Mucosa of stomach (tissue), 1 donor: ENCODE results near the gene ZNF132.
A peak's percentile ranks its signal among the peaks of the same experiment; 100 is the strongest.
"Not testable (repeated sequence)": the region's sequence is repeated elsewhere in the genome, so short reads cannot be mapped to it uniquely, and the experiment has no call there.

Experiments
- H3K27me3 ChIP-seq: one replicate; pipeline ENCODE4 v1.7.0; 2013; ENCODE audit warnings: mild to moderate bottlenecking, low read length; ENCODE audit not compliant: control insufficient read depth, insufficient read depth
- H3K36me3 ChIP-seq: one replicate; pipeline ENCODE4 v1.7.0; 2013; ENCODE audit warnings: low read length; ENCODE audit not compliant: control insufficient read depth, insufficient read depth
- H3K4me1 ChIP-seq: one replicate; pipeline ENCODE4 v1.7.0; 2013; ENCODE audit warnings: mild to moderate bottlenecking, low read length; ENCODE audit not compliant: control insufficient read depth, insufficient read depth
- H3K4me3 ChIP-seq: one replicate; pipeline ENCODE4 v1.7.0; 2013; ENCODE audit warnings: low read length
- H3K9ac ChIP-seq: one replicate; pipeline ENCODE4 v1.7.0; 2013; ENCODE audit warnings: mild to moderate bottlenecking, low read length, moderate library complexity
- H3K9me3 ChIP-seq: one replicate; pipeline ENCODE4 v1.7.0; 2013; ENCODE audit warnings: mild to moderate bottlenecking, low read length, moderate library complexity; ENCODE audit not compliant: control insufficient read depth
- donor health status: Pancreatic carcinoma.

The ZNF132 gene

GRCh38 chr19:58460039-58460438, 20.1 kb upstream of the ZNF132 start:
- H3K36me3 ChIP-seq: no peaks in the 10 kb centered on the region
- no peaks in the 10 kb centered on the region for H3K4me1 ChIP-seq
- H3K4me3 ChIP-seq: no peak overlapping the region
- H3K9me3 ChIP-seq: no peaks in the 10 kb centered on the region
- H3K9ac ChIP-seq: no peak overlapping the region
- no peaks in the 10 kb centered on the region for H3K27me3 ChIP-seq

GRCh38 chr19:58456111-58456510, 16.2 kb upstream of the ZNF132 start:
- H3K36me3 ChIP-seq: no peaks in the 10 kb centered on the region
- H3K9me3 ChIP-seq: no peaks in the 10 kb centered on the region
- H3K27me3 ChIP-seq: no peaks in the 10 kb centered on the region
- peaks cover 4% of the 10 kb centered on the region for H3K4me1 ChIP-seq
- H3K4me3 ChIP-seq: no peak overlapping the region
- H3K9ac ChIP-seq: no peak overlapping the region

- Histone ChIP-seq H3K9ac (no peak overlapping the region), H3K27me3 (no peaks in the 10 kb centered on the region), H3K4me3 (no peak overlapping the region), H3K9me3 (no peaks in the 10 kb centered on the region), H3K4me1 (peaks cover 4% of the 10 kb centered on the region), H3K36me3 (no peaks in the 10 kb centered on the region)
Observed at GRCh38 chr19:58455306-58455705, 15.4 kb upstream of the ZNF132 start.

- H3K27me3 ChIP-seq: peaks cover 6% of the 10 kb centered on the region
- no peak overlapping the region for H3K4me3 ChIP-seq
- H3K36me3 ChIP-seq: no peaks in the 10 kb centered on the region
- peaks cover 4% of the 10 kb centered on the region for H3K4me1 ChIP-seq
- H3K9ac ChIP-seq: no peak overlapping the region
- H3K9me3 ChIP-seq: no peaks in the 10 kb centered on the region
Observed at GRCh38 chr19:58453743-58454142, 13.8 kb upstream of the ZNF132 start.

- Histone ChIP-seq H3K4me3 (peak within 1 kb of the TSS; percentile 26), H3K4me1 (peaks cover 4% of the 10 kb centered on the region), H3K9ac (peak within 1 kb of the TSS; percentile 61), H3K36me3 (no peaks in the 10 kb centered on the region), H3K27me3 (peaks cover 7% of the 10 kb centered on the region), H3K9me3 (no peaks in the 10 kb centered on the region)
Observed at GRCh38 chr19:58451358-58452101, 11.6 kb upstream of the ZNF132 start, which contains the start of gene ZNF324B. Gene ZNF324B, plus strand, starts transcription at chr19:58451622. Its CDS starts 2,080 bp downstream, at chr19:58453702.

- Histone ChIP-seq H3K4me3 (peak overlapping the region; percentile 26), H3K27me3 (peaks cover 7% of the 10 kb centered on the region), H3K4me1 (peaks cover 4% of the 10 kb centered on the region), H3K9me3 (no peaks in the 10 kb centered on the region), H3K36me3 (no peaks in the 10 kb centered on the region), H3K9ac (peak overlapping the region; percentile 61)
Observed at GRCh38 chr19:58450856-58451357, 11.0 kb upstream of the ZNF132 start.

GRCh38 chr19:58449980-58450379, 10.0 kb upstream of the ZNF132 start:
- not testable (repeated sequence) for H3K27me3 ChIP-seq, H3K9ac ChIP-seq, H3K36me3 ChIP-seq, H3K9me3 ChIP-seq, H3K4me3 ChIP-seq, H3K4me1 ChIP-seq

GRCh38 chr19:58448860-58449259, 8.9 kb upstream of the ZNF132 start:
- not testable (repeated sequence) for H3K4me3 ChIP-seq, H3K9me3 ChIP-seq, H3K36me3 ChIP-seq, H3K4me1 ChIP-seq, H3K9ac ChIP-seq, H3K27me3 ChIP-seq

GRCh38 chr19:58442986-58443385, 3.0 kb upstream of the ZNF132 start:
- not testable (repeated sequence) for H3K9ac ChIP-seq, H3K4me3 ChIP-seq, H3K9me3 ChIP-seq, H3K27me3 ChIP-seq, H3K36me3 ChIP-seq
- H3K4me1 ChIP-seq: peaks cover 12% of the 10 kb centered on the region

GRCh38 chr19:58440556-58440955, 603 bp upstream of the ZNF132 start:
- Histone ChIP-seq H3K9me3 (peaks cover 7% of the 10 kb centered on the region), H3K4me1 (peaks cover 12% of the 10 kb centered on the region), H3K9ac (peak overlapping the region; percentile 8), H3K27me3 (no peaks in the 10 kb centered on the region), H3K36me3 (no peaks in the 10 kb centered on the region), H3K4me3 (peak overlapping the region; percentile 52)

GRCh38 chr19:58434217-58434616, 5.7 kb downstream of the ZNF132 start:
- Histone ChIP-seq H3K4me3 (peak overlapping the region; percentile 28), H3K36me3 (peaks cover 27% of the 10 kb centered on the region), H3K9me3 (peaks cover 55% of the 10 kb centered on the region)

GRCh38 chr19:58429745-58430144, 10.2 kb downstream of the ZNF132 start:
- H3K9ac ChIP-seq: no peak overlapping the region
- H3K36me3 ChIP-seq: peaks cover 22% of the 10 kb centered on the region
- peaks cover 39% of the 10 kb centered on the region for H3K9me3 ChIP-seq
- no peaks in the 10 kb centered on the region for H3K4me1 ChIP-seq
- no peak overlapping the region for H3K4me3 ChIP-seq
- H3K27me3 ChIP-seq: no peaks in the 10 kb centered on the region

More at GRCh38 chr19:58434217-58434616, 5.7 kb downstream of the ZNF132 start:
- no peak overlapping the region for H3K9ac ChIP-seq
- H3K4me1 ChIP-seq: no peaks in the 10 kb centered on the region
- no peaks in the 10 kb centered on the region for H3K27me3 ChIP-seq
